Thoracic aorta (tissue), 2 donors: ENCODE results near the gene RNPEP. TPM values are rescaled to one million over a fixed set of nuclear protein-coding genes. Genes with fewer than 3 reads are reported as not detected.
A peak's percentile ranks its signal among the peaks of the same experiment; 100 is the strongest.

Source experiments
- ATAC-seq: fragments of 150-250 bp; one replicate; pipeline ENCODE4 v1.8.0; 2017; ENCODE audit warnings: low read depth; ENCODE audit not compliant: insufficient number of reproducible peaks, low FRiP score
- DNase-seq: peaks from one replicate; pipeline ENCODE4 v3.0.0-alpha.2; 2020; ENCODE audit warnings: low spot score
- H3K27ac ChIP-seq, 2 donors: fragments of 200-600 bp; sonication (generic); 1 replicate in 1 of 2; 2 replicates in 1 of 2; pipeline ENCODE4 v1.5.1; 2016; ENCODE audit warnings: mild to moderate bottlenecking in 2 of 2, moderate library complexity in 2 of 2
- H3K27me3 ChIP-seq: fragments of 200-600 bp; sonication (generic); replicated peaks from 2 replicates; pipeline ENCODE4 v1.6.0; 2016; ENCODE audit warnings: mild to moderate bottlenecking; ENCODE audit not compliant: insufficient read depth
- H3K36me3 ChIP-seq: fragments of 200-600 bp; sonication (generic); one replicate; pipeline ENCODE4 v1.5.1; 2016
- H3K4me1 ChIP-seq, 2 donors: fragments of 200-600 bp; sonication (generic); 1 replicate in 1 of 2; 2 replicates in 1 of 2; pipeline versions ENCODE4 v1.5.1 to v1.6.0; 2016; ENCODE audit warnings: low read depth in 2 of 2, mild to moderate bottlenecking in 1 of 2; ENCODE audit not compliant: control insufficient read depth in 1 of 2
- H3K4me3 ChIP-seq: fragments of 200-600 bp; sonication (generic); 2 replicates; pipeline ENCODE4 v1.5.1; 2016; ENCODE audit warnings: mild to moderate bottlenecking
- H3K9me3 ChIP-seq: fragments of 200-600 bp; sonication (generic); 2 replicates; pipeline ENCODE4 v1.5.1; 2016
- total RNA-seq, 2 donors: library from RNA; depleted of rRNA; stranded (reverse); fragments of >200 nt; gene quantifications; one replicate each; pipeline versions ENCODE4 v1.1.0 to v1.2.3, GENCODE V29; 2016
- TF ChIP-seq, protein P1 (sequence below): fragments of 200-600 bp; sonication (generic); IDR thresholded peaks from one replicate; pipeline ENCODE4 v1.5.1; 2019; ENCODE audit warnings: antibody characterized with exemption

Gene RNPEP
- total RNA-seq, 2 donors from 2014 or later = 46.3 to 58.2 TPM

DNA sequence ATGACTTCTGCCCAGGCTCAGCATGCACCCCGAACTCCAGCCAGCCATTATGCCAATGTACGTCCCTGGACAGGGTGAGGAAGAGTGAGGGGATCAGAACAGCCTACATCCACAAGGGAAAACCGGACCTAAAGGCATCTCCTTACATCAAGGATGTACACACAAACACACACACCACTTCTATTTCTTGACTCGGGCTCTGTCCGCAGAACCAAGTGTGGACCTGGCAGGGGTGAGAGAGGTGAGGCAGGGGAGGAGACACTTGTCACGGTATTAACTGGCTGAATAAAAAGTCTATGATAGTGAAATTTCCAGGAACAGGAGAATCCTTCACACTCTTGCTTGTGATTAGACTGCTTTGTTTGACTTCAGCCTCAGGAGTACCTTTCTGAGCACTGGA is 38.4 kb upstream of the RNPEP start:
- ATAC-seq = no peak
- no peak for DNase-seq
- no peaks in the 10 kb centered on the region for H3K27me3 ChIP-seq
- H3K9me3 ChIP-seq = no peaks in the 10 kb centered on the region
- peak overlapping the region; percentile 98 to 100 for H3K27ac ChIP-seq
- H3K4me1 ChIP-seq = peaks cover 3 to 30% of the 10 kb centered on the region in 2 donors
- TF ChIP-seq, protein P1, sequence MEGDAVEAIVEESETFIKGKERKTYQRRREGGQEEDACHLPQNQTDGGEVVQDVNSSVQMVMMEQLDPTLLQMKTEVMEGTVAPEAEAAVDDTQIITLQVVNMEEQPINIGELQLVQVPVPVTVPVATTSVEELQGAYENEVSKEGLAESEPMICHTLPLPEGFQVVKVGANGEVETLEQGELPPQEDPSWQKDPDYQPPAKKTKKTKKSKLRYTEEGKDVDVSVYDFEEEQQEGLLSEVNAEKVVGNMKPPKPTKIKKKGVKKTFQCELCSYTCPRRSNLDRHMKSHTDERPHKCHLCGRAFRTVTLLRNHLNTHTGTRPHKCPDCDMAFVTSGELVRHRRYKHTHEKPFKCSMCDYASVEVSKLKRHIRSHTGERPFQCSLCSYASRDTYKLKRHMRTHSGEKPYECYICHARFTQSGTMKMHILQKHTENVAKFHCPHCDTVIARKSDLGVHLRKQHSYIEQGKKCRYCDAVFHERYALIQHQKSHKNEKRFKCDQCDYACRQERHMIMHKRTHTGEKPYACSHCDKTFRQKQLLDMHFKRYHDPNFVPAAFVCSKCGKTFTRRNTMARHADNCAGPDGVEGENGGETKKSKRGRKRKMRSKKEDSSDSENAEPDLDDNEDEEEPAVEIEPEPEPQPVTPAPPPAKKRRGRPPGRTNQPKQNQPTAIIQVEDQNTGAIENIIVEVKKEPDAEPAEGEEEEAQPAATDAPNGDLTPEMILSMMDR = no peak
- H3K36me3 ChIP-seq = peaks cover 24% of the 10 kb centered on the region
- H3K4me3 ChIP-seq = peak overlapping the region; percentile 88

GRCh38 chr1:201944639-201945038 is 37.8 kb upstream of the RNPEP start:
- ATAC-seq = no peak
- TF ChIP-seq, protein P1 = no peak

GRCh38 chr1:201945157-201945556 is 37.3 kb upstream of the RNPEP start:
- DNase-seq (no peak), ATAC-seq (no peak)
- Histone ChIP-seq H3K4me3 (peak overlapping the region; percentile 88), H3K27ac (peak overlapping the region; percentile 98 to 100), H3K36me3 (peaks cover 24% of the 10 kb centered on the region), H3K4me1 (peaks cover 8 to 31% of the 10 kb centered on the region in 2 donors), H3K27me3 (no peaks in the 10 kb centered on the region), H3K9me3 (no peaks in the 10 kb centered on the region)
- TF ChIP-seq, protein P1 = peak; percentile 46

More at GRCh38 chr1:201944639-201945038, 37.8 kb upstream of the RNPEP start:
- H3K4me3 ChIP-seq = peak overlapping the region; percentile 88
- peak overlapping the region; percentile 98 to 100 for H3K27ac ChIP-seq
- H3K4me1 ChIP-seq = peaks cover 3 to 30% of the 10 kb centered on the region in 2 donors
- no peak for DNase-seq
- H3K36me3 ChIP-seq = peaks cover 24% of the 10 kb centered on the region
- H3K9me3 ChIP-seq = no peaks in the 10 kb centered on the region
- H3K27me3 ChIP-seq = no peaks in the 10 kb centered on the region

GRCh38 chr1:201945863-201946223 is 36.6 kb upstream of the RNPEP start:
- Histone ChIP-seq H3K4me1 (peaks cover 8 to 28% of the 10 kb centered on the region in 2 donors), H3K9me3 (no peaks in the 10 kb centered on the region), H3K4me3 (peak overlapping the region; percentile 88), H3K27ac (peak overlapping the region; percentile 98 to 100), H3K27me3 (no peaks in the 10 kb centered on the region), H3K36me3 (peaks cover 24% of the 10 kb centered on the region)
- TF ChIP-seq, protein P1 = no peak
- DNase-seq (no peak), ATAC-seq (no peak)

DNA sequence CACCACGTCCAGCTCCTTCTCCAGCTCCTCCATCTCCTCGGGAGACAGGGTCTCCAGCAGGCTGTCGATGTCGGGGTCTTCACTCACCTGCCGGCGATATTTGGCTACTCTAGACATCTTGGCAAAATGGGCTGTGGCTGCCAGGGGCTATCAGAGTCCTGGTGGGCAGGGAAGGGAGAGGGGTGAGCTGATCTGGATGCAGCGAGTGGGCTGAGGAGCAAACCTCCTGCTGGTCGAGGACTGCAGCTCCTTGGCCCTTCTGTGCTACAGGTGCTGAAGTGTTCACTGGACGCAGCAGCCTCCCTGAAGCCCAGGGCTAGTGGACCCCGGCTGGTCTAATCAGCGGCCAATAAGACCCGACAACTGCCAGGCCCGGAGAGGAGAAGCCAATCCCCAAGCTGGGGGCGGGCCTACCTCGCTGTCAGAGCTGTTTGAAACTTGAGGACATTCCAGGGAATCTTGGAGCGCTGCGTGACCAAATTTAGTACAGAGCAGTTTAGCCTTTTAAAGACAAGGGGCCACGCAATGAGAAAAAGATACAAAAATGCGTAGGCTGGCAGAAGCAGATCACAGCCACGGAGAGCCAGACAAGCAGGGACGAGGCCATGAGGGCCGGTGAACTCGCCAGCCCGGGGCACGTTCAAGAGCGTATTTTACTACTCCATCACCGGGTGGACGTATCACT is 36.1 kb upstream of the RNPEP start, which contains the start of gene LMOD1:
Gene LMOD1 (minus strand): TSS at position 325 of the 685 bp plus-strand sequence. CDS start 208 bp downstream, at position 117.
- Histone ChIP-seq H3K36me3 (peaks cover 24% of the 10 kb centered on the region), H3K27me3 (no peaks in the 10 kb centered on the region), H3K9me3 (no peaks in the 10 kb centered on the region), H3K4me1 (peaks cover 8 to 25% of the 10 kb centered on the region in 2 donors), H3K27ac (peak within 1 kb of the TSS; percentile 98 to 100), H3K4me3 (peak within 1 kb of the TSS; percentile 88)
- TF ChIP-seq, protein P1 = peak; percentile 32
- peak; percentile 87 for ATAC-seq
- peak; percentile 87 for DNase-seq
